Esophagus squamous epithelium (tissue), 4 donors: ENCODE measurements around the gene KLHL29.

Experiments
- POLR2A ChIP-seq, 4 donors: fragments of 450-650 bp; IDR thresholded peaks; one replicate each; pipeline ENCODE4 v1.6.1; 2017; ENCODE audit warnings: antibody characterized with exemption in 4 of 4, mild to moderate bottlenecking in 4 of 4, moderate library complexity in 3 of 4
- TF ChIP-seq, protein P1 (sequence below), 6 experiments: fragments of 450-650 bp in 4 of 6; fragments of 200-600 bp in 2 of 6; sonication (generic) in 2 of 6; IDR thresholded peaks; one replicate each; pipeline ENCODE4 v1.5.1; 2016 to 2019; ENCODE audit warnings: antibody characterized with exemption in 6 of 6, mild to moderate bottlenecking in 4 of 6, moderate library complexity in 4 of 6

DNA sequence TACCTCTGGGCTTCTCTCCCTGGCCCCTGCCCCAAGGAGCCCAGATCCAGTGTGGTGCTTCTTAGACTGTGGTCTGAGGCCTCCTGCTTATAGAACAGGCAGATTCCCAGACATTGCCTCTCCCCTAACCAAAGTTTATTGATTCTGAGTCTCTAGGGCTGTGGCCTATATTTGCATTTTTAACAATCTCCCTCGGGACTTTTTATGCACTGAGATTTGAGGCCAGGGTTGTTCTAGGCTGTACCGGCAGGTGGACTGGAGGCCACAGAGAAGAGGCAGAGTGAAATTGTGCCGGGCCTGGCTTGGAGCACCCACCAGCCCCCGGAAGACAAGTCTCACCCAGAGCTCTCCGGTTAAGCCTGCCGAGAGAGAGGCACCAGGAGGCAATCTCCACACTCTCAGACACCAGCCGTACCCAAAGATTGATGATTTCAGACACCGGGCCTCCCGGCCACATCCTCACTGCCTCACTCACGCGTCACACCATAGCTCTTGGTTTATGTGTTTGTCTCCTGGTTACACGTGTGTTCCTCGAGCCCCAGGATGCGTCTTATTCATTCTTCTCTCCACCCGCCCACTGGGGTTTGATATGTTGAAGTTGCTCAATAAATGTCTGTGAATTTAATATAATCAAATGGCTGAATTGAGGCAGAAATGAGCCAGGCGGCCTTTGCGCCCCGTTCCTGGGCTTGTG, 203.7 kb downstream of the KLHL29 start:
- TF ChIP-seq, protein P1, sequence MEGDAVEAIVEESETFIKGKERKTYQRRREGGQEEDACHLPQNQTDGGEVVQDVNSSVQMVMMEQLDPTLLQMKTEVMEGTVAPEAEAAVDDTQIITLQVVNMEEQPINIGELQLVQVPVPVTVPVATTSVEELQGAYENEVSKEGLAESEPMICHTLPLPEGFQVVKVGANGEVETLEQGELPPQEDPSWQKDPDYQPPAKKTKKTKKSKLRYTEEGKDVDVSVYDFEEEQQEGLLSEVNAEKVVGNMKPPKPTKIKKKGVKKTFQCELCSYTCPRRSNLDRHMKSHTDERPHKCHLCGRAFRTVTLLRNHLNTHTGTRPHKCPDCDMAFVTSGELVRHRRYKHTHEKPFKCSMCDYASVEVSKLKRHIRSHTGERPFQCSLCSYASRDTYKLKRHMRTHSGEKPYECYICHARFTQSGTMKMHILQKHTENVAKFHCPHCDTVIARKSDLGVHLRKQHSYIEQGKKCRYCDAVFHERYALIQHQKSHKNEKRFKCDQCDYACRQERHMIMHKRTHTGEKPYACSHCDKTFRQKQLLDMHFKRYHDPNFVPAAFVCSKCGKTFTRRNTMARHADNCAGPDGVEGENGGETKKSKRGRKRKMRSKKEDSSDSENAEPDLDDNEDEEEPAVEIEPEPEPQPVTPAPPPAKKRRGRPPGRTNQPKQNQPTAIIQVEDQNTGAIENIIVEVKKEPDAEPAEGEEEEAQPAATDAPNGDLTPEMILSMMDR (IDR thresholded peaks at IDR 0.05), result no peak
- TF ChIP-seq POLR2A (IDR thresholded peaks at IDR 0.05), result no peak
